Cardiac atrium fibroblast (primary cell): ENCODE results near the gene TEX10. TPM values are rescaled to one million over a fixed set of nuclear protein-coding genes. Genes with fewer than 3 reads are reported as not detected.

Experiments used
- total RNA-seq: library from RNA; depleted of rRNA; stranded (reverse); fragments of >200 nt; gene quantifications from 2 replicates; pipeline ENCODE4 v1.2.3, GENCODE V29; 2015

The TEX10 gene
- total RNA-seq: 21.4 and 22.2 TPM in 2 replicates

GRCh38 chr9:100352727-100353505 is at the start of gene TEX10:
TEX10 (minus strand) TSS chr9:100352942; CDS start chr9:100349363, 3,579 bp downstream.

Other genes starting within 250 kb of the TEX10 start
- gene MSANTD3, start 74.2 kb upstream of the TEX10 start, total RNA-seq: 35.9 and 47.0 TPM in 2 replicates
- 0.36 and 2.9 TPM in 2 replicates for gene TMEFF1, start 120.2 kb upstream of the TEX10 start, total RNA-seq
- 0.18 TPM in 1 of 2 replicates, not detected in the other for gene CAVIN4, start 225.1 kb upstream of the TEX10 start, total RNA-seq